Retinal pigment epithelial cell (primary cell): ENCODE data around the gene MACO1.
"Not testable (repeated sequence)": the region's sequence is repeated elsewhere in the genome, so short reads cannot be mapped to it uniquely, and the experiment has no call there.

Experiments
- DNase-seq: peaks from one replicate; pipeline ENCODE4 v3.0.0-alpha.2; 2010; ENCODE audit warnings: low read depth
- H3K4me3 ChIP-seq: 2 replicates; pipeline ENCODE4 v1.5.1; 2011; ENCODE audit warnings: mild to moderate bottlenecking, low read length, control low read depth, moderate library complexity
- TF ChIP-seq, protein P1 (sequence below): conservative IDR thresholded peaks from 2 replicates; pipeline ENCODE4 v1.5.1; 2011; ENCODE audit warnings: low read depth, low read length, control low read depth, inconsistent platforms

Gene MACO1, protein sequence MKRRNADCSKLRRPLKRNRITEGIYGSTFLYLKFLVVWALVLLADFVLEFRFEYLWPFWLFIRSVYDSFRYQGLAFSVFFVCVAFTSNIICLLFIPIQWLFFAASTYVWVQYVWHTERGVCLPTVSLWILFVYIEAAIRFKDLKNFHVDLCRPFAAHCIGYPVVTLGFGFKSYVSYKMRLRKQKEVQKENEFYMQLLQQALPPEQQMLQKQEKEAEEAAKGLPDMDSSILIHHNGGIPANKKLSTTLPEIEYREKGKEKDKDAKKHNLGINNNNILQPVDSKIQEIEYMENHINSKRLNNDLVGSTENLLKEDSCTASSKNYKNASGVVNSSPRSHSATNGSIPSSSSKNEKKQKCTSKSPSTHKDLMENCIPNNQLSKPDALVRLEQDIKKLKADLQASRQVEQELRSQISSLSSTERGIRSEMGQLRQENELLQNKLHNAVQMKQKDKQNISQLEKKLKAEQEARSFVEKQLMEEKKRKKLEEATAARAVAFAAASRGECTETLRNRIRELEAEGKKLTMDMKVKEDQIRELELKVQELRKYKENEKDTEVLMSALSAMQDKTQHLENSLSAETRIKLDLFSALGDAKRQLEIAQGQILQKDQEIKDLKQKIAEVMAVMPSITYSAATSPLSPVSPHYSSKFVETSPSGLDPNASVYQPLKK

DNA sequence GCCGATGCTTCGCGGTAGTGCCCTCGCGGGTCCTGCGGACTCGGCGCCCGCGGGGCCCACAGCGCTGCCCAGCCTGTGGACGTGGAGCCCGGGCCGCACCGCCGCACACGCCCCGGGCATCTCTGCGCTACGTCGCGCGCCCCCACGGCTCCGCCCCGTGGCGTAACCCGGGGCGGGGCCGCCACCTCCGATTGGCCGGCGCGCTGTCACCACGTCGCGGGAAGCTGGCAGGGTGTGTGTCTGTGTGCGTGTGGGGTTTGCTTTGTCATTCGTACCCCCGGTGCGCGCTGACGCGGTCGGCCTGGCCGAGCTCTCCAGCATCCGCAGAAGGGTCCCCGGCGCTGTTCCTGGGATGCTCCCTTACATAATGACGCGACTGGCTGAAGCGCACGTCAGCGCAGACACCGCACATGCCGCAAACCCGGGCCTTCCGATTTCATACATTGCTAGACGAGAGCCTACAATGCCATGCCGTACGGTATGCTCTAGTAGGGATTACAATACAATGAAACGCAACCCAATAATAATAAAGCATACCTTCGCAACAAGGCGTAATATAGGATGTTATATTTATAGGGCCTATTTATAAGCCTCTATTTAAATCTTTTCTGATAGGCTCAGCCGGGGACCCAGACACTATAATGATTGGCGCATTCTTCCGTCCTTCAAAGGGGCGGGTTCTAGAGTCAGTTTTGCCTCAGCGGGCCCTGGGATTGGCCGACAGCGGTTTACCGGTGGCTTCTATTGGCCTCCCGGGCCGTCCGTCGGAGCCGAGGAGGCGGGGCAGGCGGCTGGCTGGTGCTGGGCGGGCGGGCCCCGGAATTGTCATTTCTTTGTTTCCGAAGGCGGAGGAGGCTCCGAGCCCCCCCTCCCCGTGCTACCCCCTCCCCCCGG lies at the start of gene MACO1:
TSS of gene MACO1 (plus strand) at position 825 of the 894 bp plus-strand sequence. CDS start 202 bp downstream, outside the sequence.
- peak; percentile 78 for DNase-seq
- H3K4me3 ChIP-seq = peak within 1 kb of the TSS; percentile 92
- TF ChIP-seq, protein P1, sequence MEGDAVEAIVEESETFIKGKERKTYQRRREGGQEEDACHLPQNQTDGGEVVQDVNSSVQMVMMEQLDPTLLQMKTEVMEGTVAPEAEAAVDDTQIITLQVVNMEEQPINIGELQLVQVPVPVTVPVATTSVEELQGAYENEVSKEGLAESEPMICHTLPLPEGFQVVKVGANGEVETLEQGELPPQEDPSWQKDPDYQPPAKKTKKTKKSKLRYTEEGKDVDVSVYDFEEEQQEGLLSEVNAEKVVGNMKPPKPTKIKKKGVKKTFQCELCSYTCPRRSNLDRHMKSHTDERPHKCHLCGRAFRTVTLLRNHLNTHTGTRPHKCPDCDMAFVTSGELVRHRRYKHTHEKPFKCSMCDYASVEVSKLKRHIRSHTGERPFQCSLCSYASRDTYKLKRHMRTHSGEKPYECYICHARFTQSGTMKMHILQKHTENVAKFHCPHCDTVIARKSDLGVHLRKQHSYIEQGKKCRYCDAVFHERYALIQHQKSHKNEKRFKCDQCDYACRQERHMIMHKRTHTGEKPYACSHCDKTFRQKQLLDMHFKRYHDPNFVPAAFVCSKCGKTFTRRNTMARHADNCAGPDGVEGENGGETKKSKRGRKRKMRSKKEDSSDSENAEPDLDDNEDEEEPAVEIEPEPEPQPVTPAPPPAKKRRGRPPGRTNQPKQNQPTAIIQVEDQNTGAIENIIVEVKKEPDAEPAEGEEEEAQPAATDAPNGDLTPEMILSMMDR = no peak

DNA sequence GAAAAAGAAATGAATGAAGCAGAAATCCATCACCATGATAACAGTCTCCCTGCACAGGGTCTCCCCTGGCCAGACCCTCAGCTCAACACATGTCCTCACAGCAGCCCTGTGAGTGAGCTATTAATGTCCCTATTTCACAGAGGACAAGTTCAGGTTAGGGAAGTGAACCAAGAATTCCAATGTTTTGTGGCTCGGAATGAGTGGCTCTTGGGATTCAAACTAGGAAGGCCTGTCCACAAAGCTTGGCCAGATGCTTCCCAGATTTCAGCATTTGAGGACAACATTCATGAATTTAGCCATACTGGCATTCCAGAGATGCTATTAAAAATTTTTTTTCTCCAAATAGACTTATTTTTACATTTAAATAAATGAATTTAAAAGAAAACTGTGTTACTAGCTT lies 48.2 kb upstream of the MACO1 start:
- not testable (repeated sequence) for H3K4me3 ChIP-seq

DNA sequence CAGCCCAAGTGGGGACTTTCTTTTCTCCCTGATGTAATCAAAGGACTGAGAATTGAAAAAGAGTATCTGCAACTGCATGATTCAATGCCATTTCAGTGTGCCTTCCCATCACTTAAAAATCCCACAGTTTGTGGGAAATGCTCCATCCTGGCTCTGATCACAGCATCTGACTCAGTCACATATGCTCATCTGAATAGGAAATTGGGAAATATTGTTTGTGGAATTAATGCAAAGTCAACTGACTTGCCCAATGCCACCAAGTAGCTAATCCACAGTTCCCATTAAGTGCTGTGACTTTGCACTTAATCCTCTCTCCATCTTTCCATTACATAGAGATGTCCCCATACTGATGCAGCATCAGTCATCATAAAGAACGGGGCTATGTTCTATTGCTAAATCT lies 47.6 kb upstream of the MACO1 start:
- not testable (repeated sequence) for DNase-seq, H3K4me3 ChIP-seq

More for the DNA sequence above, 48.2 kb upstream of the MACO1 start:
- DNase-seq = not testable (repeated sequence)

DNA sequence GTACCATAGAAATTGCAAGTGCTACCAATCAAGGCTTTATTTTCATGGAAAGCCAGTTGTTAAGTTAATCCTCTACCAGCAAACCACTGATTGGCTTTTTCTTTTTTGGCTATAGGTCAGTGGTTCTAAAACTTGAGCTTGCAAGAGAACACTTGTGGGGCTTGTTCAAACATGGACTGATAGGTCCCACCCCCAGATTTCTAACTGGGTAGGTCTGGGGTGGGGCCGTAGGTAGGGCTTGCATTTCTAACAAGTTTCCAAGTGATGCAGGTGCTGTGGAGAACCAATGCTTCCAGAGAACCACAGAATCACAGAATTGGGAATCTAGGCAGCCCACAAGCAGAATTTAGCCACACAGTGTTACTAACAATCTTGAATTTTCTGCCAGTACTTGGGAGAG lies 46.8 kb upstream of the MACO1 start:
- not testable (repeated sequence) for DNase-seq, H3K4me3 ChIP-seq

DNA sequence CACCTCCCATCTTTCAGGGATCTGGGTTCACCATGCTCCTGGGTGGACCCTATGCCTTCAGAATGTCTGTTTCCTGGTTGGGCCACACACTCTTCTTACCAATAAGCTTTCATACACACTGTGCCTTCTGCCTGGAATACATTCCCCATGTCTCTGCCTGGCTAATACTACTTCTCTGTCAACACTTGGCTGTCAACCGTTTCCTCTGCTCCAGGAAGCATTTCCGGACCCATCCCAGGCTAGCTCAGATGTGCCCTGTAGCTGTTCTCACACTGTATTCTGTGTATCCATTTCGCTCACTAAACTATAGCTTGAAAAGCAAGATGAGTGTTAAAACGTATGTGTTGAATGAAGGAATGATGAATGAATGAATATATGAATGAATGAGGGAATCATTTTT lies 43.6 kb upstream of the MACO1 start:
- not testable (repeated sequence) for DNase-seq, H3K4me3 ChIP-seq

DNA sequence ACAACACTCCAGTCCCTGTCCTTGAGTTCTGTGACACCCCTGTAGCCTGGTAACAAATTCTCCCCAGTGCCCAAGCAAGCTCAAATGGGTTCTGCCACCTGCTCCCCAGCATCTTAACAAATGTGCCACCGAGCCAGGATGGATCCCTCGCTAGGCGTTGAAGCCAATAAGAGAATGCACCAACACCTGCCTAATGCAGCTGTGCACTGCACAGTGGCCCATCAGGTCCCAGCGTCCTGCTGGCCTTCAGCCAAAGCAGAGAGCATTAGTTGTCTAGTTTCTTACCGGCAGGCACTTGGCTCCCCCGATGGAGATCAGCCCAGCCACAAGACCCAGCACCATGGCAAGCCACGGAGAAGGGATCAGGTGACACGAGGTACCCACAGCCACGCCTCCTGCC lies 42.0 kb upstream of the MACO1 start:
- DNase-seq, H3K4me3 ChIP-seq: not testable (repeated sequence)

DNA sequence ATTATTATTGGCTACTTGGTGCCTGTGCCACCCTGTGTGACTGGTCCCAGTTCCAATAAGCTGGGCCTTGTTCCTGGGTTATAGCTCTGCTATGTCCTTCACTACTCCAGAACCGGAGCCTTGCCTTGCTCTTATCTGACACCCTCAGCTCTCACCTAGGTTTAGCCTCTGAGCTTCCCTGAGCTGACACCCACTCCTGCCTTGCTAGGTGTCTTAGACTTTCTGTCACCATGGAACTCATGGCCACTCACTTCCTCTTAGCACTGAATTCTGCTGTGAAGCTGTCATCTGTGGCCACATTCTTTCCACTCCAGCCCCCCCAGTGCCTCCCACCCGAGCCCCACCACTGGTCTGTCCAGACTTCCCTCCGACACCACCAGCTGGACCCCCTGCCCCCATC lies 41.0 kb upstream of the MACO1 start:
- DNase-seq = not testable (repeated sequence)

DNA sequence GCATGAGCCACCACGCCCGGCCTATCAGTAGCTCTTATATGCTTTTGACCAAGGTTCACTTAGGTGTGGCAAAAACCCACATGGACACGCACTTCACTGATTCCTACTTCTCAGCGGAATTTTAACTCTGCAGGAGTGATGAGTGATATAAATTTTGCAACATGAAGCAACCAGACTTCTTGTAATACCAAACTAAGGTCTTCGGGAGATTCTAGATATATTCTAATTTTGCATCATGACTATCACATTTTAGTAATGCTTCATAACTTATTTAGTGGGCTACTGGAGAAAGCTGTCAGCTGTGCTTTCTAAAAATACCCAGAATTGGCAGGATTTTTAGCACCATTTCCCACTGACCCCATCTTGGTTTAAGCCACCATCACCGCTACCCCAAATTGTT lies 37.9 kb upstream of the MACO1 start:
- H3K4me3 ChIP-seq = no peak overlapping the region
- TF ChIP-seq, protein P1 = no peak
- DNase-seq = no peak

More for the DNA sequence above, 41.0 kb upstream of the MACO1 start:
- not testable (repeated sequence) for H3K4me3 ChIP-seq

DNA sequence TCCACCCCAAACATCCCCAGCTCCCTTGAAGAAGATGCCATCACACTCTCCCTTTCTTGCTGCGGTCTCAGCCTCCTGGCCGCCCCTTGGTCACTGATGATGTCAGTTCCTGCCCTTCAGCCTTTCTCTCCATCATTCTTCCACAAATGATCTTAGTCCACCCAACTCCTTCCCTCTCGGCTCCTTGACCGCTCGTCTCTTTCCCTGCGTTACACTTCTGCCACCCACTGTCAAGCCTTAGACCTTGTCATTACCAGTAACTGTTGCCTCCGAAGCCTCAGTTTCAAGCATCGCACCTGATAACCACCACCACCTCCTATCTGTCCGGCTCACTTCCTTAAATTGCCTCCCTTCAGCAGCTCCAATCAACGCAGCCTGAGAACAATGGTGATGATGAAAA lies 33.1 kb upstream of the MACO1 start:
- H3K4me3 ChIP-seq, DNase-seq: not testable (repeated sequence)

DNA sequence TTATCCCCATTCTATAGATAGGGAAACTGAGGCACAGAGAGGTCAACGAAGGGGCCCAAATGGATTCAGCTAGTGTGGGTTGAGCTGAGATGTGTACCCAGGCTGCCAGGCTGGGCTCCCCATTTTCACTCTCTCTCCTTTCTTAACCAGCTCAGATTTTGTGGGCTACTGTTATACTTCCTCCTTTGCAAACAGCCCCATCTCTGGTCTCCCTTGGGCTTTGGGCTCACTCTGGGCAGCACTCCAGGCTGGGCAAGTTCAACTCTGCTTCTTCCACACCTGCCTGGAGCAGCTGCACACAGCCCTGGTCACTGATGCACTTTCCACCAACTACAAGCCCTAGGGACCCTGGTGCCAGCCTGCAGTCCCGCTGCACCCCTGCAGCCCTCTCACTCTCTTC lies 32.6 kb upstream of the MACO1 start:
- not testable (repeated sequence) for H3K4me3 ChIP-seq, DNase-seq

DNA sequence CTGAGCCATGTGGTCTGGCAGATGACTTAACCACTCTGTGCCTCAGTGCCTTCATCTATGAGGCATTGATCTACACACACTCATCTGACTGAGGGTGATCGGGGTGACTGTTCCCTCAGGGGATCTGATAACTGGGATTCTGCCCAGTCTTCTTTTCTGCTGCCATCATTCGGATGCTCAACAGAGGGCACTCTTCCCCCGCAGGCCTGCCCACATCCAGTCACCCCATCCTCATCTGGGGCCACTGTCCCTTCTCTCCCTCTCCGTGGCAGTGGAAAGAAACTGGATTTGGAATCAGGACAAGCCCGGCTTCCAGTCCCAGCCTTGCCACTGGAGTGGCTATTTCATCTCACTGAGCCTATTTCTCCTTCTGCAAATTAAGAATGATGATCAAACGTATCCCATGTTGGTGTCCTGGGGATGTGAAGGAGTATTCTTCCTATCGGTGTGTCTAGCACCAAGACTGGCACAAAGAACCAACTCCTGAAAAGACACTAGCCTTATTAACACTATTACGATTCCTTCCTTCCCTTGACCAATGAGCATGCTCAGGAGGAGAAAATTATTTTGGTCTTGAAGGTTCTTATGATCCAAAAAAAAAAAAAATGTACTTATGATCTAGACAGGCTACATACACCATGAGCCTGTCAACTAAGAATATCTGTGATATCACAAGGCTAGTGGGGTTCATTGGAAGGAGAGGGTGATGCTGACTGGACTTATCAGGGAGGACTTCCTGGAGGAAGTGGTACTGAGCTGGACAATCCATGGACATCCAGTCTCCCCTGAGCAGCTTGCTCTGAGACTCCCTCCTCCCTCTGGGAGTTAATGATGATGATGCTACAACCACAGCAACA lies 27.5 kb upstream of the MACO1 start:
- TF ChIP-seq, protein P1 = peak; percentile 21
- DNase-seq, H3K4me3 ChIP-seq: not testable (repeated sequence)

DNA sequence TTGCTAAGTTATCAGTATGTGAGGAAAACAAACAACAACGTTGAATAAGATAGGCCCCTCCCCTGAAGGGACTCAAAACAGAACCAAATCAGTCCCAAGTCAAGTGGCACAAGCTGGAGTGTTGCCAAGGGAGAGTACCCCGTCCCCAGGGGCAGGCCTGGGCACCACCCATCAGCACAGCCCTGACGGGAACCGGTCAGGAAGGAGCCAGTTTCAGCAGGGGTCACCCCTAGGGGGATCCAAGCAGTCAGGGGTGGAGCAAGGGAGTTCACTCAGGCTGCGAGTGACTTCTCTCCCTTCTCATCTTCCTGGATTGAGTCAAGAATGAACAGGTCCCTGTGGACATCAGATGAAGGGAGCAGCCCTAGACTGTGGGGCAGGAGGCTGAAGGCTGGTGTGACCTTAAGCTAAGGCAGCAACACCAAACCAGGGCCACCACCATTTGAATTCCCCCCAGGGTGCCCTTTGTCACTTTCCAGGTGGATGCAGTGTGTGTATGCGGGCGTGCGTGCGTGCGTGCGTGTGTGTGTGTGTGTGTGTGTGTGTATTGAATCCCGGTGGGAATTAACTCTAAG lies 24.9 kb upstream of the MACO1 start:
- not testable (repeated sequence) for DNase-seq, H3K4me3 ChIP-seq

DNA sequence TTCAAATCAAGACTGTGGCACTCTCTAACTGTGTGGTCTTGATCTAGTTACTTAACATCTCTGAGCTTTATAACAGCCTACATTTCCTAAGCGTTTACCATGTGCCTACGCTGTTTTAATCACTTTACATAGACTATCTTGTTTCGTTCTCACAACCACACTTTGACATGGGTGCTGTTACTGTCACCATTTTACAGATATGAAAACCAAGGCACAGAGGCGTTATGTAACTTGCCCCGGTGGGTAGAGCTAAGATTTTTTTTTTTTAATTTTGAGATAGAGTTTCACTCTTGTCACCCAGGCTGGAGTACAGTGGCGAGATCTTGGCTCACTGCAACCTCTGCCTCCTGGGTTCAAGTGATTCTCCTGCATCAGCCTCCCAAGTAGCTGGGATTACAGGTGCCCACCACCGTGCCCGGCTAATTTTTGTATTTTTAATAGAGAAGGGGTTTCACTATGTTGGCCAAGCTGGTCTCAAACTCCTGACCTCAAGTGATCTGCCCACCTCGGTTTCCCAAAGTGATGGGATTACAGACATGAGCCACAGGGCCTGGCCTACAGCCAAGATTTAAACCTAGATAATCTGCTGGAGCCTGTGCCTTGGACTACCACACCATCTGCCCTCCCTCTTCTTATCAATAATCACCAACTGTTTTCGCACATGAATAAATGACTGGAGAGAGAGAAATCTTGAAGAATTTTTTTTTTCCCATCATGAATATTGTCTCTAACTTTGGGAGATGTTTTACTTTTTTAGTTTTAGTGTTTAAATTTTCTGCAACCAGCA lies 20.9 kb upstream of the MACO1 start:
- not testable (repeated sequence) for H3K4me3 ChIP-seq, DNase-seq
